ENCODE results near the gene CCDC12. TPM values are rescaled to one million over a fixed set of nuclear protein-coding genes. Genes with fewer than 3 reads are reported as not detected.

The CCDC12 gene
- total RNA-seq, 2 donors from 2014 or later = 46.7 to 47.8 TPM

DNA sequence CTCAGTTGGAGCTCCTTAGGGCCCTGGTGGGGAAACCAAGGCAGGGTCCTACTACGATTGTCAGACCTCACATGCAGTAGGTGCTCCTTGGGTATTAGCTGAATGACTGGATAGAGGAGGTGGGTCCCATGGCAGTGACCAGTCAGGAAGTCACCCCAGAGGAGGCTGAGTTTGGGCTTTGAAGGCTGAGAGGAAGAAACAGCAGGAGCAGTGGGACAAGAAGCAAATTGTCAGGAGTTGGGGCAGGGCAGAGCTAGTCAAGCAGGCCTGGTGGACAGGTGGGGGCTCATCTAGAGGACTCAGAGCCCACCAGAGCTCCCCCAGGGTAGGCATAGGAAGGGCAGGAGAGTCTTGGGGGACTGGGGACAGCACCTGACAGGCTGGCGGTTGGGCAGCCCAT is 6.0 kb upstream of the CCDC12 start:
- H3K36me3 ChIP-seq (ENCODE audit: control insufficient read depth, insufficient read depth, low read length) = no peaks in the 10 kb centered on the region
- H3K4me1 ChIP-seq (ENCODE audit: control insufficient read depth, insufficient read depth, low read length) = peaks cover 17% of the 10 kb centered on the region
- Mint-ChIP-seq H3K27ac (no peak overlapping the region), H3K36me3 (ENCODE audit: low read depth) (peaks cover 2% of the 10 kb centered on the region), H3K4me3 (no peak overlapping the region), H3K27me3 (ENCODE audit: insufficient read depth) (peaks cover 3% of the 10 kb centered on the region), H3K9me3 (no peaks in the 10 kb centered on the region), H3K4me1 (peaks cover 30% of the 10 kb centered on the region)
- no peaks in the 10 kb centered on the region for H3K27me3 ChIP-seq (ENCODE audit: control insufficient read depth, insufficient read depth, low read length, poor library complexity, severe bottlenecking)
- H3K9ac ChIP-seq (ENCODE audit: extremely low read depth, low read length, poor library complexity, severe bottlenecking) = no peak overlapping the region
- 88 to 89% methylated on average over 2 of the region's 2 CpGs for WGBS, 2 experiments (ENCODE audit: insufficient coverage in 1 of 2, insufficient read length in 1 of 2)
- no peak overlapping the region for H3K4me3 ChIP-seq (ENCODE audit: low read length)
- no peaks in the 10 kb centered on the region for H3K9me3 ChIP-seq (ENCODE audit: control insufficient read depth, low read length)
- H3K27ac ChIP-seq (ENCODE audit: low read depth, low read length) = no peak overlapping the region
- TF ChIP-seq, protein P1, sequence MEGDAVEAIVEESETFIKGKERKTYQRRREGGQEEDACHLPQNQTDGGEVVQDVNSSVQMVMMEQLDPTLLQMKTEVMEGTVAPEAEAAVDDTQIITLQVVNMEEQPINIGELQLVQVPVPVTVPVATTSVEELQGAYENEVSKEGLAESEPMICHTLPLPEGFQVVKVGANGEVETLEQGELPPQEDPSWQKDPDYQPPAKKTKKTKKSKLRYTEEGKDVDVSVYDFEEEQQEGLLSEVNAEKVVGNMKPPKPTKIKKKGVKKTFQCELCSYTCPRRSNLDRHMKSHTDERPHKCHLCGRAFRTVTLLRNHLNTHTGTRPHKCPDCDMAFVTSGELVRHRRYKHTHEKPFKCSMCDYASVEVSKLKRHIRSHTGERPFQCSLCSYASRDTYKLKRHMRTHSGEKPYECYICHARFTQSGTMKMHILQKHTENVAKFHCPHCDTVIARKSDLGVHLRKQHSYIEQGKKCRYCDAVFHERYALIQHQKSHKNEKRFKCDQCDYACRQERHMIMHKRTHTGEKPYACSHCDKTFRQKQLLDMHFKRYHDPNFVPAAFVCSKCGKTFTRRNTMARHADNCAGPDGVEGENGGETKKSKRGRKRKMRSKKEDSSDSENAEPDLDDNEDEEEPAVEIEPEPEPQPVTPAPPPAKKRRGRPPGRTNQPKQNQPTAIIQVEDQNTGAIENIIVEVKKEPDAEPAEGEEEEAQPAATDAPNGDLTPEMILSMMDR (conservative IDR thresholded peaks at IDR 0.05) = no peak
- no peak for DNase-seq

DNA sequence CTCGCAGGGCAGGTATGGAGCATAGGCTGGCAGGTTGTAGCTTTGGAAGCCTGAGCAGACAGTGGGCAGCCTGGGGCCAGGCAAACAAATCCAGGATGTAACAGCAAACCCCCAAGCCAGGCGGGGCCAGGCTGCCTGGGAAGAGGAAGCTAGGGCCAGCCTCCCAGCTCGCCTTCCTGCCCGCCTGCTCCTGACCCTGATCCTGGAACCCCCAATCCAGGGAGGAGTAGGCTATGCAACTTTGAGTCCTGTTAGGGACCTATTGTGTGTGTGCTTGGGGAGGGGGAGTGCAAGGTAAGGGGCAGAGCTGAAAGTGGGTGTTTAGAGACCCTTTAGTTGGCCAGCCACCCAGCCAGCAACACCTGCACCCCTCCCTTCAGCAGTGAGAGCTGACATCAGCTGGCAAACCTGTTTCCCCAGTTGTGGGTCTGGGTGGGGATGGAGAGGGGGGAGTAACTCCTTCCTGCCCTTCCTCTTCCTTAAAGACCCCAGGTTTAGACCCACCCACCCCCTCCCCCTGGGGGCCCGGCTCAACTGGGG is 5.5 kb upstream of the CCDC12 start:
- H3K4me3 ChIP-seq (ENCODE audit: low read length) = no peak overlapping the region
- TF ChIP-seq, protein P1 (conservative IDR thresholded peaks at IDR 0.05) = no peak
- DNase-seq = peak; percentile 83
- no peak overlapping the region for H3K27ac ChIP-seq (ENCODE audit: low read depth, low read length)
- H3K27me3 Mint-ChIP-seq (ENCODE audit: insufficient read depth) = peaks cover 3% of the 10 kb centered on the region
- 75 to 85% methylated on average over 3 to 5 of the region's 5 CpGs for WGBS, 2 experiments (ENCODE audit: insufficient coverage in 1 of 2, insufficient read length in 1 of 2)
- no peak overlapping the region for H3K9ac ChIP-seq (ENCODE audit: extremely low read depth, low read length, poor library complexity, severe bottlenecking)
- peaks cover 12% of the 10 kb centered on the region for H3K4me1 ChIP-seq (ENCODE audit: control insufficient read depth, insufficient read depth, low read length)
- H3K9me3 Mint-ChIP-seq = no peaks in the 10 kb centered on the region
- H3K36me3 Mint-ChIP-seq (ENCODE audit: low read depth) = peaks cover 2% of the 10 kb centered on the region
- H3K27ac Mint-ChIP-seq = no peak overlapping the region
- H3K27me3 ChIP-seq (ENCODE audit: control insufficient read depth, insufficient read depth, low read length, poor library complexity, severe bottlenecking) = no peaks in the 10 kb centered on the region
- H3K36me3 ChIP-seq (ENCODE audit: control insufficient read depth, insufficient read depth, low read length) = no peaks in the 10 kb centered on the region
- H3K4me3 Mint-ChIP-seq = no peak overlapping the region
- peaks cover 27% of the 10 kb centered on the region for H3K4me1 Mint-ChIP-seq
- no peaks in the 10 kb centered on the region for H3K9me3 ChIP-seq (ENCODE audit: control insufficient read depth, low read length)

DNA sequence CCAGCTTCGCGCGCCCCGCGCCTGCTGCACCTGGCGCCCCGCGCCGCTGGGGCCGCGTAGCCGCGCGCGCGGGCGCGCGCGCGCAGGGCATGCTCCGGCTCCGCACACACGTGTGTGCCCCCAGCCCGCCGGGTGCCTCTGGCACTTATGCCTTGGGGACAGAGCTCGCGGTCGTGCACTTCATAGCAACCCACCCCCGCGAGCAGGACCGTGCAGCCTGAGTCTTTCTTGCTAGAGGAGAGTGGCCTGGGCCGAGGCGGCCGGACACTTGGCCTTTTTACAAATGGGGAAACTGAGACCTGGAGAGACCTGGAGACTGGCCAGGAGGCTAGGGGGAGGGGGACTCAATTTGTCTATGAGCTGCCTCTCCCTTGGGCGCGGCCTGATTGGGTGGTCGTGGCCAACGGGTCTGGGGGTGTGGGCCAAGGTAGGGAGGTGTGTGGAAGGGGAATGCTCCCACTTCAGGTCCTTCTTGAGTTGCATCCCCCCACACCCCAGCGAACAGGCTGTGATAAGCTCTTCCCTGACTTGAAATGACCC is 3.5 kb upstream of the CCDC12 start:
- no peaks in the 10 kb centered on the region for H3K9me3 Mint-ChIP-seq
- peaks cover 2% of the 10 kb centered on the region for H3K36me3 Mint-ChIP-seq (ENCODE audit: low read depth)
- 0 to 3% methylated on average over 7 to 35 of the region's 40 CpGs for WGBS, 2 experiments (ENCODE audit: insufficient coverage in 1 of 2, insufficient read length in 1 of 2)

More for the DNA sequence above, 3.5 kb upstream of the CCDC12 start:
- peak overlapping the region; percentile 84 for H3K4me3 ChIP-seq (ENCODE audit: low read length)
- Mint-ChIP-seq H3K27ac (no peak overlapping the region), H3K4me1 (peaks cover 19% of the 10 kb centered on the region), H3K4me3 (peak overlapping the region; percentile 91), H3K27me3 (ENCODE audit: insufficient read depth) (peaks cover 3% of the 10 kb centered on the region)
- no peaks in the 10 kb centered on the region for H3K9me3 ChIP-seq (ENCODE audit: control insufficient read depth, low read length)
- H3K4me1 ChIP-seq (ENCODE audit: control insufficient read depth, insufficient read depth, low read length) = peaks cover 8% of the 10 kb centered on the region
- TF ChIP-seq, protein P1 (conservative IDR thresholded peaks at IDR 0.05) = no peak
- H3K27me3 ChIP-seq (ENCODE audit: control insufficient read depth, insufficient read depth, low read length, poor library complexity, severe bottlenecking) = no peaks in the 10 kb centered on the region
- peak; percentile 61 for DNase-seq
- peak overlapping the region; percentile 36 for H3K9ac ChIP-seq (ENCODE audit: extremely low read depth, low read length, poor library complexity, severe bottlenecking)
- H3K36me3 ChIP-seq (ENCODE audit: control insufficient read depth, insufficient read depth, low read length) = peaks cover under 1% of the 10 kb centered on the region
- H3K27ac ChIP-seq (ENCODE audit: low read depth, low read length) = no peak overlapping the region
